HL-60 (cell line): ENCODE measurements around the gene ZAP70.
"Not testable (repeated sequence)": the region's sequence is repeated elsewhere in the genome, so short reads cannot be mapped to it uniquely, and the experiment has no call there.

Experiments
- GABPA ChIP-seq: IDR thresholded peaks from 2 replicates; pipeline ENCODE4 v1.6.1; 2012; ENCODE audit warnings: low read depth
- POLR2AphosphoS5 ChIP-seq: IDR thresholded peaks from 2 replicates; pipeline ENCODE4 v1.6.1; 2012; ENCODE audit warnings: low read depth
- SPI1 ChIP-seq: IDR thresholded peaks from 2 replicates; pipeline ENCODE4 v1.6.1; 2012; ENCODE audit warnings: low read depth, mild to moderate bottlenecking, borderline replicate concordance
- TF ChIP-seq, protein P1 (sequence below): IDR thresholded peaks from one replicate; pipeline ENCODE4 v1.5.1; 2011; ENCODE audit warnings: low read length, control low read depth, inconsistent platforms; ENCODE audit not compliant: insufficient read depth
- TF ChIP-seq, protein P2 (sequence below): IDR thresholded peaks from 2 replicates; pipeline ENCODE4 v1.6.1; 2012; ENCODE audit warnings: low read depth; ENCODE audit not compliant: insufficient replicate concordance

DNA sequence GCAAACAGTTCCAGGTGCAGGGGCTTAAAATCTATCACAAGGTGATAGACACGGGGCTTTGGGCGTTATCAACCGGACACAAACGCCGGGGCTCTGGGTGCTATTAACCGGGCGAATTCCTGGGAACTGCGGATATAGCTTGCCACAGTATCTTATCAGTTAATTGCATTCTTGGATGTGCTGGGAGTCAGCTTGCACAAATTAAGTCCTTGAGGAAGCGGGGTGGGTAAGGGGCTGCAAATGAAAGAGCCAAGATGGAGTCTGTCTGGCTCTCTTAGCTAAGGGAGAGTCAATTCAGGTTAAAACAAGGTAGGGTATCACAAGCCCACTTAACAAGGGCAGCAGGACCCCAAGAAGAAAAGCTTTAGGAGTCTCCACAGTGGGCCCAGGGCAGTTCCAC lies 1.2 kb upstream of the ZAP70 start:
- TF ChIP-seq, protein P1, sequence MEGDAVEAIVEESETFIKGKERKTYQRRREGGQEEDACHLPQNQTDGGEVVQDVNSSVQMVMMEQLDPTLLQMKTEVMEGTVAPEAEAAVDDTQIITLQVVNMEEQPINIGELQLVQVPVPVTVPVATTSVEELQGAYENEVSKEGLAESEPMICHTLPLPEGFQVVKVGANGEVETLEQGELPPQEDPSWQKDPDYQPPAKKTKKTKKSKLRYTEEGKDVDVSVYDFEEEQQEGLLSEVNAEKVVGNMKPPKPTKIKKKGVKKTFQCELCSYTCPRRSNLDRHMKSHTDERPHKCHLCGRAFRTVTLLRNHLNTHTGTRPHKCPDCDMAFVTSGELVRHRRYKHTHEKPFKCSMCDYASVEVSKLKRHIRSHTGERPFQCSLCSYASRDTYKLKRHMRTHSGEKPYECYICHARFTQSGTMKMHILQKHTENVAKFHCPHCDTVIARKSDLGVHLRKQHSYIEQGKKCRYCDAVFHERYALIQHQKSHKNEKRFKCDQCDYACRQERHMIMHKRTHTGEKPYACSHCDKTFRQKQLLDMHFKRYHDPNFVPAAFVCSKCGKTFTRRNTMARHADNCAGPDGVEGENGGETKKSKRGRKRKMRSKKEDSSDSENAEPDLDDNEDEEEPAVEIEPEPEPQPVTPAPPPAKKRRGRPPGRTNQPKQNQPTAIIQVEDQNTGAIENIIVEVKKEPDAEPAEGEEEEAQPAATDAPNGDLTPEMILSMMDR: not testable (repeated sequence)
- TF ChIP-seq, protein P2, sequence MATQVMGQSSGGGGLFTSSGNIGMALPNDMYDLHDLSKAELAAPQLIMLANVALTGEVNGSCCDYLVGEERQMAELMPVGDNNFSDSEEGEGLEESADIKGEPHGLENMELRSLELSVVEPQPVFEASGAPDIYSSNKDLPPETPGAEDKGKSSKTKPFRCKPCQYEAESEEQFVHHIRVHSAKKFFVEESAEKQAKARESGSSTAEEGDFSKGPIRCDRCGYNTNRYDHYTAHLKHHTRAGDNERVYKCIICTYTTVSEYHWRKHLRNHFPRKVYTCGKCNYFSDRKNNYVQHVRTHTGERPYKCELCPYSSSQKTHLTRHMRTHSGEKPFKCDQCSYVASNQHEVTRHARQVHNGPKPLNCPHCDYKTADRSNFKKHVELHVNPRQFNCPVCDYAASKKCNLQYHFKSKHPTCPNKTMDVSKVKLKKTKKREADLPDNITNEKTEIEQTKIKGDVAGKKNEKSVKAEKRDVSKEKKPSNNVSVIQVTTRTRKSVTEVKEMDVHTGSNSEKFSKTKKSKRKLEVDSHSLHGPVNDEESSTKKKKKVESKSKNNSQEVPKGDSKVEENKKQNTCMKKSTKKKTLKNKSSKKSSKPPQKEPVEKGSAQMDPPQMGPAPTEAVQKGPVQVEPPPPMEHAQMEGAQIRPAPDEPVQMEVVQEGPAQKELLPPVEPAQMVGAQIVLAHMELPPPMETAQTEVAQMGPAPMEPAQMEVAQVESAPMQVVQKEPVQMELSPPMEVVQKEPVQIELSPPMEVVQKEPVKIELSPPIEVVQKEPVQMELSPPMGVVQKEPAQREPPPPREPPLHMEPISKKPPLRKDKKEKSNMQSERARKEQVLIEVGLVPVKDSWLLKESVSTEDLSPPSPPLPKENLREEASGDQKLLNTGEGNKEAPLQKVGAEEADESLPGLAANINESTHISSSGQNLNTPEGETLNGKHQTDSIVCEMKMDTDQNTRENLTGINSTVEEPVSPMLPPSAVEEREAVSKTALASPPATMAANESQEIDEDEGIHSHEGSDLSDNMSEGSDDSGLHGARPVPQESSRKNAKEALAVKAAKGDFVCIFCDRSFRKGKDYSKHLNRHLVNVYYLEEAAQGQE: not testable (repeated sequence)
- TF ChIP-seq POLR2AphosphoS5, SPI1, GABPA: not testable (repeated sequence)
